ENCODE results near the gene XPC. TPM values are rescaled to one million over a fixed set of nuclear protein-coding genes. Genes with fewer than 3 reads are reported as not detected.

The XPC gene
- polyA plus RNA-seq, 3 donors, result 38.0 to 53.7 (median 52.2) TPM

- no peak for DNase-seq
Observed at GRCh38 chr3:14137445-14137844, 41.0 kb downstream of the XPC start.

- DNase-seq, result no peak
Observed at GRCh38 chr3:14137004-14137403, 41.4 kb downstream of the XPC start.

- no peak for DNase-seq
Observed at GRCh38 chr3:14135581-14135980, 42.8 kb downstream of the XPC start.

- DNase-seq, result no peak
Observed at GRCh38 chr3:14134291-14134690, 44.1 kb downstream of the XPC start.

- DNase-seq, result no peak
Observed at GRCh38 chr3:14133876-14134275, 44.5 kb downstream of the XPC start.

- DNase-seq, result no peak
Observed at GRCh38 chr3:14133188-14133800, 45.1 kb downstream of the XPC start.

GRCh38 chr3:14132689-14133088, 45.7 kb downstream of the XPC start:
- no peak for DNase-seq

GRCh38 chr3:14132120-14132519, 46.3 kb downstream of the XPC start:
- no peak for DNase-seq

GRCh38 chr3:14131134-14131533, 47.3 kb downstream of the XPC start:
- DNase-seq, result no peak

GRCh38 chr3:14130707-14131106, 47.7 kb downstream of the XPC start:
- DNase-seq, result no peak

- DNase-seq, result no peak
Observed at GRCh38 chr3:14130230-14130629, 48.2 kb downstream of the XPC start.

- DNase-seq, result no peak
Observed at GRCh38 chr3:14129296-14129695, 49.1 kb downstream of the XPC start.

- no peak for DNase-seq
Observed at GRCh38 chr3:14128724-14129123, 49.7 kb downstream of the XPC start.

- no peak for DNase-seq
Observed at GRCh38 chr3:14127516-14128161, 50.8 kb downstream of the XPC start.

- no peak for DNase-seq
Observed at GRCh38 chr3:14126887-14127505, 51.4 kb downstream of the XPC start.

GRCh38 chr3:14126017-14126886, 52.1 kb downstream of the XPC start:
- DNase-seq, result no peak

- peak; percentile 65 for DNase-seq
Observed at GRCh38 chr3:14125193-14126016, 53.0 kb downstream of the XPC start.

- DNase-seq, result peak; percentile 98
Observed at GRCh38 chr3:14124615-14125192, 53.7 kb downstream of the XPC start, which contains the start of the genes CHCHD4 and TMEM43. CHCHD4 (minus strand) TSS chr3:14124870; CDS start chr3:14124676, 194 bp downstream. TMEM43 (plus strand) TSS chr3:14125052; CDS start chr3:14125194, 142 bp downstream.

- peak; percentile 10 for DNase-seq
Observed at GRCh38 chr3:14124223-14124614, 54.2 kb downstream of the XPC start.

- DNase-seq, result no peak
Observed at GRCh38 chr3:14123308-14124222, 54.8 kb downstream of the XPC start.

All from renal pelvis (tissue), 4 donors.